IgD-negative memory B cell (primary cell): ENCODE data around the gene MERTK. TPM values are rescaled to one million over a fixed set of nuclear protein-coding genes. Genes with fewer than 3 reads are reported as not detected.
"Not testable (repeated sequence)": the region's sequence is repeated elsewhere in the genome, so short reads cannot be mapped to it uniquely, and the experiment has no call there.

Source experiments
- H3K27ac Mint-ChIP-seq, 3 donors: one replicate each; pipeline ENCODE4 v1.8.0; 2020 to 2022; ENCODE audit warnings: mild to moderate bottlenecking in 3 of 3, mixed read lengths in 3 of 3, moderate library complexity in 1 of 3
- H3K27me3 Mint-ChIP-seq: one replicate; pipeline ENCODE4 v1.8.0; 2021; ENCODE audit warnings: mixed read lengths
- H3K36me3 Mint-ChIP-seq: one replicate; pipeline ENCODE4 v1.8.0; 2020; ENCODE audit warnings: mild to moderate bottlenecking, mixed read lengths
- H3K4me1 Mint-ChIP-seq, 3 donors: one replicate each; pipeline ENCODE4 v1.8.0; 2020 to 2022; ENCODE audit warnings: mixed read lengths in 3 of 3, mild to moderate bottlenecking in 1 of 3
- H3K4me3 Mint-ChIP-seq, 4 donors: one replicate each; pipeline ENCODE4 v1.8.0; 2020 to 2022; ENCODE audit warnings: mild to moderate bottlenecking in 4 of 4, mixed read lengths in 4 of 4, moderate library complexity in 3 of 4
- H3K9me3 Mint-ChIP-seq, 3 donors: one replicate each; pipeline ENCODE4 v1.8.0; 2020 to 2021; ENCODE audit warnings: mixed read lengths in 3 of 3, mild to moderate bottlenecking in 1 of 3
- polyA plus RNA-seq: library from polyadenylated mRNA; unstranded; fragments of 300-500 nt; fragmentation: Illumina TruSeq; gene quantifications from one replicate; pipeline ENCODE4 v1.2.3, GENCODE V29; 2021

Gene MERTK
- polyA plus RNA-seq = 0.33 TPM

GRCh38 chr2:111897924-111898702 is at the start of gene MERTK:
Gene MERTK (plus strand): TSS chr2:111898607. CDS start chr2:111898736, 129 bp downstream.
- H3K36me3 Mint-ChIP-seq = no peaks in the 10 kb centered on the region
- H3K9me3 Mint-ChIP-seq = no peaks in the 10 kb centered on the region
- H3K4me1 Mint-ChIP-seq = peaks cover 5 to 10% (median 6%) of the 10 kb centered on the region in 3 donors
- H3K27me3 Mint-ChIP-seq = peaks cover 22% of the 10 kb centered on the region
- H3K4me3 Mint-ChIP-seq = peak within 1 kb of the TSS; percentile 73 to 88 (median 85)
- H3K27ac Mint-ChIP-seq = peak within 1 kb of the TSS in 1 of 3 donors; percentile 14

DNA sequence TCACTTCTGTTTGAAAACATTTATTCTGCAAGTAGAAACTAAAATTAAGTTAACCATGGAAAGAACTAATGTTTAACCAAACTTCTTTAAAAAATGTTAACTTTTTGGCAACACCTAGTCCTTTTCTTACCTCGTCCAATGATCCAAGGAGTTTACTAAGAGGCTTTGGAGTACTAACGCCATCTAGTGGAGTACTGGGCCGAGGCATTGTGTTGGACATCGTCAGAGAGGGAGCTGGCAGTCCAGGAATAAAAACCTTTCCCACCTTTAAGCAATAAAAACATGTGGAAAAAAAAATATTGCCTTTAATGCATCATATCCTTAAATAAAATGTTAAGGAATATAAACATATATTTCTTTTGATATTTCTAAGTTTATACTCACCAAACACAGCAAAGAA is 47.8 kb upstream of the MERTK start:
- H3K4me3 Mint-ChIP-seq, H3K27ac Mint-ChIP-seq, H3K27me3 Mint-ChIP-seq, H3K9me3 Mint-ChIP-seq, H3K36me3 Mint-ChIP-seq, H3K4me1 Mint-ChIP-seq: not testable (repeated sequence)

DNA sequence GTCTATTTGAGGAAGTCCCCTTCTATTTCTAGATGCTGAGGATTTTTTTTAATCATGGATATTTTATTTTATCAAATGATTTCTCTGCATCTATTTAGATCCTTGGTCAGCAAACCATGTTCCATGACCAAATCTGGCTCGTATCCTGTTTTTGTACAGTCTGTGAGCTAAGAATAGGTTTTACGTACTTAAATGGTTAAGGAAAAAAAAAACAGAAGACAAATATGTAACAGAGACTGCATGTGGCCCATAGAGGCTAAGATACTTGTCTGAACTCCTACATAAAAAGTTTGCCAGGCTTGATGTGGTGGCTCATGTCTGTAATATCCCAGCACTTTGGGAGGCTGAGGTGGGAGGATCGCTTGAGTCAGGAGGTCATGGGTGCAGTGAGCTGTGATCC is 45.9 kb upstream of the MERTK start:
- H3K27ac Mint-ChIP-seq, H3K4me1 Mint-ChIP-seq, H3K9me3 Mint-ChIP-seq, H3K36me3 Mint-ChIP-seq, H3K27me3 Mint-ChIP-seq, H3K4me3 Mint-ChIP-seq: not testable (repeated sequence)

DNA sequence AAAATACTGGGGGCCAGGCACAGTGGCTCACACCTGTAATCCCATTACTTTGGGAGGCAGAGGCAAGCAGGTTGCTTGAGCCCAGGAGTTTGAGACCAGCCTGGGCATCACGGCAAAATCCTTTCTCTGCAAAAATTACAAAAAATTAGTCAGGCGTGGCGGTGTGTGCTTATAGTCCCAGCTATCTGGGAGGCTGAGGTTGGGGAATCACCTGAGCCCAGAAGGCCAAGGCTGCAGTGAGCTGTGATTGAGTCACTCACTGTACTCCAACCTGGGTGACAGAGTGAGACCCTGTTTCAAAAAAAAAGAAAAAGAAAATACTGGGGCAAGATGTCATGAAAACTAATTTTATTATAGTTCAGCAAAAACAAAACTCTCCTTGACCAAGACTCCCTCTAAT is 38.4 kb upstream of the MERTK start:
- H3K9me3 Mint-ChIP-seq, H3K36me3 Mint-ChIP-seq, H3K4me1 Mint-ChIP-seq, H3K4me3 Mint-ChIP-seq, H3K27me3 Mint-ChIP-seq, H3K27ac Mint-ChIP-seq: not testable (repeated sequence)

DNA sequence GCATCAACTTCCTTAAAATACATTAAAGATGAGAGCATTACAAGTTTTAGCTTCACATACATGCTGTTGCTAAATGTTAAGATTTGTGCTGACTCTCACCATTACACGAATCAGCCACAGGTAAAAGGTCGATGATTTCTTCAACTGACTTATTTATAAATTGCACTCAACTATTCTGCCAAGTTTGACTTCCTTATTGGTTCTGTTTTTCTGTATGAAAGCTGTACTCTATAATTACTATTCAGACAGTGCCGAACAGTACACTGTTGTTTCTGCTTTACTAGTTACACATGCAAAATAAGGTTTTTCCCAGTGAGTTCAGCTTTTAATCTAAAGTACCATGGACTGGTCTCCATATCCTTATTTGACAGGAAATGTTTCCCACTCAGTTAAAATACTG is 33.3 kb upstream of the MERTK start:
- not testable (repeated sequence) for H3K4me3 Mint-ChIP-seq, H3K36me3 Mint-ChIP-seq, H3K27me3 Mint-ChIP-seq, H3K27ac Mint-ChIP-seq, H3K4me1 Mint-ChIP-seq, H3K9me3 Mint-ChIP-seq

GRCh38 chr2:111872806-111873205 is 25.6 kb upstream of the MERTK start:
- not testable (repeated sequence) for H3K4me3 Mint-ChIP-seq, H3K4me1 Mint-ChIP-seq, H3K27ac Mint-ChIP-seq, H3K36me3 Mint-ChIP-seq, H3K27me3 Mint-ChIP-seq, H3K9me3 Mint-ChIP-seq

DNA sequence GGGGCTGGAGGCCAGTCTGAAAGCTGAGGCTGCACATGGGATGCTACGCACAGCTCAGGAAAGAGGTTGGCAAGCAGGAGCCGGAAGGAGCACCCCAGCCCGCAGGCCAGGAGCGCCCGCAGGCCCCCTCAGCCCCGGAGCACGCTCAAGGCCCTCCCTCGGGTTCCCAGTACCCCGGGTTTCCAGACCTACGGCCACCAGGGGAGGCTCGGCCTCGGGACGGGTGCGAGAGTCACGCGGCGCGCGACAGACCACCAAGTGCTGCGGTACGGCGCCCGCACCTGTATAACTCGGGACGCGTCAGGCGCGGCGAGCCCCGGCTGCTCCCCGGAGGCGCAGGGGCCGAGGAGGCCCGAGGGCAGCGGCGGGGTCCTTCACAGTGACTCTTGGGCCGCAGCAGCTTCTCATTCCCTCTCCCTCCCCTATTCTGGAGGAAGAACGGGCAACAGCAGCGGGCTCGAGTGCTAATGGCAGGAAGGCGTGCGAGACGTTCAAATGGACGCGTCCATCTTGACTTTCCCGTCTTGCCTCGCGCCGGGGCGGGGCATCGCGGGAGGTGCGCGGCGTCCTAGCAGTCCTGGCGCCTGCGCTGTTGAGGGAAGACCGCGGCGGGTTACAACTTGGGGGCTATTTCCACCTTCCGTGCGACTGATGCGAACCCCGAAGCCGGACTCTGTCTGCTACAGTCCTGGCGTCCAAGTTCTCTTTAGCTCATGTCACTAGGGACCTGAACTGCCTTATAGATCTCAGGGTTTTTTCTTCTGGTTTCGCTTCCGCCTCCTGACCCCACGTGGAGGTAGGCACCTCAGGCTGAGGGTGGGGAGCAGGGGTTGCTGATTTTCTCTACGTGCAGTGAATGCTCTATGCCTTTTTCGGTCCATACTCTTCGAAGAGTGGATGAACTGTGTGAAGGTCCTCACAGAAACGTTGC is 14.5 kb upstream of the MERTK start, which contains the start of gene ANAPC1:
ANAPC1 (minus strand) TSS at position 533 of the 931 bp plus-strand sequence. CDS start 3,368 bp downstream, outside the sequence.
- Mint-ChIP-seq H3K27me3 (no peaks in the 10 kb centered on the region), H3K9me3 (no peaks in the 10 kb centered on the region), H3K36me3 (peaks cover 2% of the 10 kb centered on the region), H3K27ac (peak within 1 kb of the TSS; percentile 76 to 98 (median 96)), H3K4me1 (peaks cover 5 to 10% (median 8%) of the 10 kb centered on the region in 3 donors), H3K4me3 (peak within 1 kb of the TSS; percentile 86 to 99 (median 97))

DNA sequence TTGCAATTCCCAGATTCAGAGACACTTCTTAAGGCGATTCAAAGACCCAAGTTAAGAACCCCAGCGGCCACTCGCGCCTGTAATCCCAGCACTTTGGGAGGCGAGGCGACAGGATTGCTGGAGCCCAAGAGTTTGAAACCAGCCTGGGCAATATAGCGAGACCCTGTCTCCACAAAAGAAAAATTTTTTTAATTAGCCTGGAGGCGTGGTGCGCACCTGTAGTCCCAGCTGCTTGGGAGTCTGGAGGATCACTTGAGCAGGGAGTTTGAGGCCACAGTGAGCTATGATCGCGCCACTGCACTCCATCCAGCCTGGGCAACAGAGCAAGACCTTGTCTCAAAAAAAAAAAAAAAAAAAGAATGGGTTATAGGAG is 13.8 kb upstream of the MERTK start:
- no peaks in the 10 kb centered on the region for H3K27me3 Mint-ChIP-seq
- peak overlapping the region; percentile 86 to 99 (median 97) for H3K4me3 Mint-ChIP-seq
- H3K4me1 Mint-ChIP-seq = peaks cover 5 to 10% (median 8%) of the 10 kb centered on the region in 3 donors
- H3K27ac Mint-ChIP-seq = peak overlapping the region; percentile 76 to 98 (median 96)
- peaks cover 2% of the 10 kb centered on the region for H3K36me3 Mint-ChIP-seq
- H3K9me3 Mint-ChIP-seq = no peaks in the 10 kb centered on the region

GRCh38 chr2:111896024-111896423 is 2.4 kb upstream of the MERTK start:
- Mint-ChIP-seq H3K4me1 (peaks cover 5 to 8% (median 6%) of the 10 kb centered on the region in 3 donors), H3K27ac (no peak overlapping the region), H3K4me3 (peak overlapping the region in 2 of 4 donors; percentile 14 to 67), H3K36me3 (no peaks in the 10 kb centered on the region), H3K9me3 (no peaks in the 10 kb centered on the region), H3K27me3 (peaks cover 20% of the 10 kb centered on the region)

GRCh38 chr2:111896576-111896975 is 1.8 kb upstream of the MERTK start:
- H3K27ac Mint-ChIP-seq = no peak overlapping the region
- peak overlapping the region in 2 of 4 donors; percentile 51 to 67 for H3K4me3 Mint-ChIP-seq

GRCh38 chr2:111897630-111897923 is 830 bp upstream of the MERTK start:
- peaks cover 22% of the 10 kb centered on the region for H3K27me3 Mint-ChIP-seq
- H3K4me3 Mint-ChIP-seq = peak overlapping the region; percentile 50 to 88 (median 78)
- peak overlapping the region in 1 of 3 donors; percentile 14 for H3K27ac Mint-ChIP-seq
- no peaks in the 10 kb centered on the region for H3K9me3 Mint-ChIP-seq
- H3K36me3 Mint-ChIP-seq = no peaks in the 10 kb centered on the region
- peaks cover 5 to 8% (median 6%) of the 10 kb centered on the region in 3 donors for H3K4me1 Mint-ChIP-seq

More at GRCh38 chr2:111896576-111896975, 1.8 kb upstream of the MERTK start:
- Mint-ChIP-seq H3K36me3 (no peaks in the 10 kb centered on the region), H3K9me3 (no peaks in the 10 kb centered on the region), H3K4me1 (peaks cover 5 to 8% (median 6%) of the 10 kb centered on the region in 3 donors), H3K27me3 (peaks cover 20% of the 10 kb centered on the region)

DNA sequence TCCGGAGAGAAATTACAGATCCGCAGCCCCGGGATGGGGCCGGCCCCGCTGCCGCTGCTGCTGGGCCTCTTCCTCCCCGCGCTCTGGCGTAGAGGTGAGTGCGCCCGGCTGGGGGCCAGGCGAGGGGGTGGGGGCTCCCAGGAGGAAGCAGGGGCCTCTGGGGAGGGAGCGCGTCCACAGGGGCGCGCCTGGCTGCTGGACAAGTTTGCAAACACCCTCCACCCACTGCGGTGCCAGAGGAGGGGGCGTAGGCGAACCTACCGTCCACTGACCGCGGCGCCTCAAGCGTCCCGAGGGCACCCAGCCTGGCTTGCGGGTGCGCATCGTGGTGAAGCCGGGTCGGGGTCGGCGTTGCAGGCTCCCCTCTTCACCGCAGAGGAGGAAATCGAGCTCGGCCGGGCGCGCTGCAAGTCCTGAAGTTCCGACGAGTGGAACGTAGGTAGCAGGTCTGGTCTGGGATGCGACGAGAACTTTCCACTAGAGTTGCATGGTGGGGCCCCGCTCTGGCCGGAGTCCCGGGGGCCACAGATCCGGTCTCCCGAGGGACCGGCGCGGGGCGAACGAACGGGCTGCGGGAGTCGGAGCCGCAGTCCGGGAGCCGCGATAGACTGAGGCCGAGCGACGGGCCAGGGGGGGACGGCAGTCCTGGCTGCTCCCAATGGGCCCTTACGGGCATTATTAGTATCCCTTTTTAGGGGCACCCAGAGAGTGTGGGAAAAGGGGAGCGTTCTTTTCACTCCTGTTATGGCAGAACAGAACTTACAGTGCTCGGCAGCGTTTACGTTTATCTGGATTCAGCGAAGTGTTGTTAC is 502 bp downstream of the MERTK start:
- Mint-ChIP-seq H3K36me3 (no peaks in the 10 kb centered on the region), H3K27ac (no peak overlapping the region), H3K9me3 (no peaks in the 10 kb centered on the region), H3K4me1 (peaks cover 5 to 13% (median 6%) of the 10 kb centered on the region in 3 donors), H3K27me3 (peaks cover 22% of the 10 kb centered on the region), H3K4me3 (peak overlapping the region; percentile 73 to 87 (median 80))

DNA sequence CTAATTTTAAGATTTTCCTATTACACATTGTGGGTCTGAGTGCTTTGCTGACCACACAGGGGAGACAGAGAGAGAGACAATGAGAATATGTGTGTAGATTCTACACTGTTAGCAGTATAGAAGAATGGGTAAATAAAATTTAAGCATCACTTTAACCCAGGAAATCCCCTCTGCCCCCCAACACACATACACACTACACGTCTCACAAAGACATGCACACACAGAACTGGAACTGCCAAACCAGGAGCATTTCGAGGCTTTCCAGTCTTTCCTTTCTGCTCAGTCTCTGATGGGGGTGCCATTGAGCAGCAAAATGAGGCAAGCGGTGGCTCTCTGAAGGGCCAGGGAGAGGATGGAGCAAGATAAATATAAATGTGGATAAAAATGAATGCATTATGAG is 2.5 kb downstream of the MERTK start:
- H3K27ac Mint-ChIP-seq = no peak overlapping the region
- peaks cover 22% of the 10 kb centered on the region for H3K27me3 Mint-ChIP-seq
- H3K4me3 Mint-ChIP-seq = peak overlapping the region in 1 of 4 donors; percentile 74
- no peaks in the 10 kb centered on the region for H3K9me3 Mint-ChIP-seq
- no peaks in the 10 kb centered on the region for H3K36me3 Mint-ChIP-seq
- peaks cover 6 to 15% (median 6%) of the 10 kb centered on the region in 3 donors for H3K4me1 Mint-ChIP-seq

DNA sequence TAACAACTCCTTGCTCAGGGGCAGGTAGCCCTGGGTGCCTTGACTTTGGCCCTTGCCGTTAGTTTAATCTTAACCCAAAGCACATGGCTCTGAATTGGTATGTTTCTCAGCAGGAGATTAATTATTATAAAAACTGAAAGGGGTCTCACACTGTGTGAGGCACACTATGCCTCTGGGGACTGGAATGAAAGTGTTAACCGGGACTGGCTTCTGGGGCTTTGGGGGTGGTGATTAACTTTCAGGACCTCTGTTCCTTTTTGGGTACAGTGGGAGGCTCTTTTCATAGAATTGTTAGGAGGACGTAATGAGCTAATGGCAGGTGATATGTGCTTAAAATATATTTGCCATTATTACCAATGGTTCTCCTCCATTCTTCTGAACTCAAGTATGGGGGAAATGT is 5.1 kb downstream of the MERTK start:
- no peaks in the 10 kb centered on the region for H3K36me3 Mint-ChIP-seq
- H3K9me3 Mint-ChIP-seq = no peaks in the 10 kb centered on the region
- peaks cover 11 to 25% (median 14%) of the 10 kb centered on the region in 3 donors for H3K4me1 Mint-ChIP-seq
- H3K27me3 Mint-ChIP-seq = peaks cover 16% of the 10 kb centered on the region
- H3K4me3 Mint-ChIP-seq = no peak overlapping the region
- H3K27ac Mint-ChIP-seq = no peak overlapping the region
